HG02798 (cell line): ENCODE measurements around the gene CEBPG.

Experiments used
- ATAC-seq: cut with Tn5 transposase; IDR thresholded peaks from one replicate; pipeline ENCODE4 v1.9.1; 2021; ENCODE audit warnings: mild to moderate bottlenecking; ENCODE audit not compliant: unreplicated experiment, poor library complexity

CEBPG gene

GRCh38 chr19:33349319-33350289 lies 23.9 kb upstream of the CEBPG start:
- no peak for ATAC-seq

- no peak for ATAC-seq
These were observed 22.8 kb upstream of the CEBPG start for GRCh38 chr19:33350538-33351309.

GRCh38 chr19:33355535-33355934 lies 18.0 kb upstream of the CEBPG start:
- ATAC-seq, result no peak

- ATAC-seq, result no peak
These were observed 16.0 kb upstream of the CEBPG start for GRCh38 chr19:33357556-33357955.

GRCh38 chr19:33358408-33358807 lies 15.1 kb upstream of the CEBPG start:
- no peak for ATAC-seq

GRCh38 chr19:33359581-33359980 lies 13.9 kb upstream of the CEBPG start:
- ATAC-seq, result no peak

GRCh38 chr19:33362508-33363228 lies 10.8 kb upstream of the CEBPG start:
- no peak for ATAC-seq

GRCh38 chr19:33363476-33363875 lies 10.0 kb upstream of the CEBPG start:
- no peak for ATAC-seq

- ATAC-seq, result no peak
These were observed 7.8 kb upstream of the CEBPG start for GRCh38 chr19:33365691-33366090.

- ATAC-seq, result no peak
These were observed 7.4 kb upstream of the CEBPG start for GRCh38 chr19:33366127-33366526.

- no peak for ATAC-seq
These were observed 6.6 kb upstream of the CEBPG start for GRCh38 chr19:33366897-33367296.

GRCh38 chr19:33368074-33368864 lies 5.2 kb upstream of the CEBPG start:
- no peak for ATAC-seq

- no peak for ATAC-seq
These were observed 2.7 kb upstream of the CEBPG start for GRCh38 chr19:33370783-33371182.

- ATAC-seq, result no peak
These were observed 766 bp downstream of the CEBPG start for GRCh38 chr19:33374236-33374714.

- ATAC-seq, result no peak
These were observed 1.8 kb downstream of the CEBPG start for GRCh38 chr19:33375156-33375836.

- no peak for ATAC-seq
These were observed 2.3 kb downstream of the CEBPG start for GRCh38 chr19:33375837-33376159.

GRCh38 chr19:33376423-33376822 lies 2.9 kb downstream of the CEBPG start:
- no peak for ATAC-seq

GRCh38 chr19:33376941-33377557 lies 3.5 kb downstream of the CEBPG start:
- ATAC-seq, result no peak
